ENCODE measurements around the gene ACACA. TPM values are rescaled to one million over a fixed set of nuclear protein-coding genes. Genes with fewer than 3 reads are reported as not detected.

The ACACA gene
- total and polyA plus RNA-seq, 9 donors = 10.9 to 104 (median 37.9) TPM

- H3K27ac ChIP-seq = no peak overlapping the region
- H3K4me3 ChIP-seq = no peak overlapping the region
- DNase-seq = no peak
- peaks cover 11% of the 10 kb centered on the region for H3K4me1 ChIP-seq (ENCODE audit: insufficient read depth)
- TF ChIP-seq CTCF (IDR thresholded peaks at IDR 0.05) (no peak), EP300 (IDR thresholded peaks at IDR 0.05) (no peak), POLR2A (IDR thresholded peaks at IDR 0.05) (no peak)
- H3K9me3 ChIP-seq = no peaks in the 10 kb centered on the region
- 57 to 78% (median 66%) methylated on average over 5 of the region's 5 CpGs for WGBS, 3 donors
- H3K36me3 ChIP-seq = no peaks in the 10 kb centered on the region
- H3K27me3 ChIP-seq = no peaks in the 10 kb centered on the region
- intact Hi-C loops (cut with DNase I) = no loop called here
Observed at GRCh38 chr17:37293770-37294169, 112.9 kb downstream of the ACACA start.

GRCh38 chr17:37292429-37293139 is 114.1 kb downstream of the ACACA start:
- 63 to 73% (median 64%) methylated on average over 9 of the region's 9 CpGs for WGBS, 3 donors
- TF ChIP-seq CTCF (IDR thresholded peaks at IDR 0.05) (no peak), POLR2A (IDR thresholded peaks at IDR 0.05) (no peak), EP300 (IDR thresholded peaks at IDR 0.05) (no peak)
- H3K27me3 ChIP-seq = no peaks in the 10 kb centered on the region
- no peak for DNase-seq
- no peak overlapping the region for H3K4me3 ChIP-seq
- intact Hi-C loops (cut with DNase I) = no loop called here
- H3K9me3 ChIP-seq = no peaks in the 10 kb centered on the region
- no peaks in the 10 kb centered on the region for H3K36me3 ChIP-seq
- no peak overlapping the region for H3K27ac ChIP-seq
- peaks cover 8% of the 10 kb centered on the region for H3K4me1 ChIP-seq (ENCODE audit: insufficient read depth)

GRCh38 chr17:37291351-37291750 is 115.3 kb downstream of the ACACA start:
- intact Hi-C loops (cut with DNase I) = no loop called here
- H3K36me3 ChIP-seq = no peaks in the 10 kb centered on the region
- H3K9me3 ChIP-seq = no peaks in the 10 kb centered on the region
- H3K4me1 ChIP-seq (ENCODE audit: insufficient read depth) = peaks cover 9% of the 10 kb centered on the region
- 93 to 96% (median 93%) methylated on average over 4 of the region's 4 CpGs for WGBS, 3 donors
- TF ChIP-seq EP300 (IDR thresholded peaks at IDR 0.05) = no peak
- no peak for TF ChIP-seq CTCF (IDR thresholded peaks at IDR 0.05)
- no peak for TF ChIP-seq POLR2A (IDR thresholded peaks at IDR 0.05)
- H3K4me3 ChIP-seq = no peak overlapping the region
- no peak for DNase-seq
- no peak overlapping the region for H3K27ac ChIP-seq
- no peaks in the 10 kb centered on the region for H3K27me3 ChIP-seq

- no peaks in the 10 kb centered on the region for H3K9me3 ChIP-seq
- H3K36me3 ChIP-seq = no peaks in the 10 kb centered on the region
- intact Hi-C loops (cut with DNase I) = no loop called here
- H3K4me3 ChIP-seq = no peak overlapping the region
- WGBS, 3 donors = 32 to 53% (median 39%) methylated on average over 1 of the region's 1 CpG
- DNase-seq = no peak
- H3K4me1 ChIP-seq (ENCODE audit: insufficient read depth) = peaks cover 7% of the 10 kb centered on the region
- TF ChIP-seq POLR2A (IDR thresholded peaks at IDR 0.05) = no peak
- TF ChIP-seq CTCF (IDR thresholded peaks at IDR 0.05) = no peak
- no peak for TF ChIP-seq EP300 (IDR thresholded peaks at IDR 0.05)
- no peaks in the 10 kb centered on the region for H3K27me3 ChIP-seq
- no peak overlapping the region for H3K27ac ChIP-seq
Observed at GRCh38 chr17:37286430-37286829, 120.2 kb downstream of the ACACA start.

Data from ovary (tissue), 9 donors.